Caki2 (cell line): ENCODE measurements around the gene TNRC6C. TPM values are rescaled to one million over a fixed set of nuclear protein-coding genes. Genes with fewer than 3 reads are reported as not detected.

Source experiments
- DNase-seq: peaks from one replicate; pipeline ENCODE4 v3.0.0-alpha.2; 2015; ENCODE audit warnings: low read depth
- in situ Hi-C: cut with HindIII; loops from 2 replicates; pipeline ENCODE4 v1.10.0; 2016; ENCODE audit warnings: low sequenced_read_pairs, low pct_unique_long_range_greater_than_20kb, mixed read lengths
- total RNA-seq: library from RNA; depleted of rRNA; stranded (reverse); fragments of >200 nt; shearing (Covaris generic); gene quantifications from 2 replicates; pipeline ENCODE4 v1.2.3, GENCODE V29; 2014; ENCODE audit warnings: low replicate concordance

TNRC6C gene
- total RNA-seq, 1 experiment from 2014 or later = 0.91 TPM

GRCh38 chr17:78124081-78124835 lies 165.8 kb downstream of the TNRC6C start:
- DNase-seq = no peak
- in situ Hi-C loops = no loop called here

- DNase-seq = no peak
- in situ Hi-C loops = no loop called here
Observed at GRCh38 chr17:78124836-78125137, 166.3 kb downstream of the TNRC6C start.

- in situ Hi-C loops = no loop called here
Observed at GRCh38 chr17:78125138-78125913, 166.8 kb downstream of the TNRC6C start.

GRCh38 chr17:78125976-78126894 lies 167.7 kb downstream of the TNRC6C start:
- no peak for DNase-seq
- in situ Hi-C loops = no loop called here

More at GRCh38 chr17:78125138-78125913, 166.8 kb downstream of the TNRC6C start:
- DNase-seq = no peak

- in situ Hi-C loops = no loop called here
- DNase-seq = no peak
Observed at GRCh38 chr17:78126895-78127238, 168.4 kb downstream of the TNRC6C start.

GRCh38 chr17:78127239-78127887 lies 168.9 kb downstream of the TNRC6C start:
- in situ Hi-C loops = no loop called here

GRCh38 chr17:78127888-78128550 lies 169.5 kb downstream of the TNRC6C start:
- in situ Hi-C loops = no loop called here
- DNase-seq = no peak

More at GRCh38 chr17:78127239-78127887, 168.9 kb downstream of the TNRC6C start:
- DNase-seq = no peak

GRCh38 chr17:78128551-78129350 lies 170.2 kb downstream of the TNRC6C start, which contains the start of gene TMC6:
TMC6 (minus strand) TSS chr17:78128755; CDS start chr17:78126832, 1,923 bp downstream.
- DNase-seq = peak; percentile 58
- in situ Hi-C loops = no loop called here

- in situ Hi-C loops = no loop called here
Observed at GRCh38 chr17:78129351-78130089, 171.0 kb downstream of the TNRC6C start.

GRCh38 chr17:78130090-78130436 lies 171.6 kb downstream of the TNRC6C start:
- DNase-seq = no peak
- in situ Hi-C loops = no loop called here

More at GRCh38 chr17:78129351-78130089, 171.0 kb downstream of the TNRC6C start:
- DNase-seq = no peak

- in situ Hi-C loops = no loop called here
- DNase-seq = no peak
Observed at GRCh38 chr17:78130437-78131101, 172.1 kb downstream of the TNRC6C start, which contains the start of gene TMC8. TMC8 (plus strand) TSS chr17:78130771; CDS start chr17:78131589, 818 bp downstream.

GRCh38 chr17:78131172-78132083 lies 172.9 kb downstream of the TNRC6C start:
- in situ Hi-C loops = no loop called here
- no peak for DNase-seq

- DNase-seq = no peak
- in situ Hi-C loops = no loop called here
Observed at GRCh38 chr17:78132084-78132676, 173.7 kb downstream of the TNRC6C start.

GRCh38 chr17:78132767-78133178 lies 174.3 kb downstream of the TNRC6C start:
- DNase-seq = no peak
- in situ Hi-C loops = no loop called here
